GM19328 (cell line): Measurements from ENCODE around the gene MED15.
A peak's percentile ranks its signal among the peaks of the same experiment; 100 is the strongest.
"Not testable (repeated sequence)": the region's sequence is repeated elsewhere in the genome, so short reads cannot be mapped to it uniquely, and the experiment has no call there.

Source experiments
- ATAC-seq: cut with Tn5 transposase; IDR thresholded peaks from one replicate; pipeline ENCODE4 v1.9.1; 2021; ENCODE audit warnings: mild to moderate bottlenecking, moderate library complexity; ENCODE audit not compliant: unreplicated experiment

MED15 gene

GRCh38 chr22:20619045-20619892 lies 111.9 kb downstream of the MED15 start:
- no peak for ATAC-seq

DNA sequence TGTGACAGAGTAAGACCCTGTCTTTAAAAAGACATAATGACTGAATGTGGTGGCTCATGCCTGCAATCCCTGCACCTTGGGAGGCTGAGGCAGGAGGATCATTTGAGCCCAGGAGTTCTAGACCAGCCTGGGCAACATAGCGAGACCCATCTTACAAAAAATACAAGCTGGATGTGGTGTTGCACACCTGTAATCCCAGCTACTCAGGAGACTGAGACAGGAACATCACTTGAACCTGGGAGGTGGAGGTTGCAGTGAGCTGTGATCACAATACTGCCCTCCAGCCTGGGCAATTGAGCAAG lies 112.4 kb downstream of the MED15 start:
- not testable (repeated sequence) for ATAC-seq

GRCh38 chr22:20621162-20621561 lies 113.8 kb downstream of the MED15 start:
- no peak for ATAC-seq

GRCh38 chr22:20622650-20623339 lies 115.4 kb downstream of the MED15 start:
- ATAC-seq = no peak

- peak; percentile 54 for ATAC-seq
These were observed 116.8 kb downstream of the MED15 start for GRCh38 chr22:20624161-20624616.

- no peak for ATAC-seq
These were observed 117.9 kb downstream of the MED15 start for GRCh38 chr22:20625270-20625669.

DNA sequence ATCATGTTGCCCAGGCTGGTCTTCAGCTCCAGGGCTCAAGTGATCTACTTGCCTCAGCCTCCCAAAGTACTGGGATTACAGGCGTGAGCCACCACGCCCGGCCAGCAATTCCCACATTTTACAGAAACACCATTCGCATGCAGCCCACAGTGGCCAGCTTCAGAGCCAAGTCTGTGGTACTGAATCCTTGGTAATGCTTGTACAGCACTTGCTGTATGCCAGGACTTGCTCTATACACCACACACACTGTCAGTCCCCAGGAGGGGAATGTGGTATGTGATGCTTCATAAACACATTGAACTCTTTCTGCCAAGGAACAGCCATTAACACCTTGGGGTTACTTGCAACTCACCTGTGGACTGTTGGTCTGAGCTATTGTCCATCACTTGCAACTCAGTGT lies 119.4 kb downstream of the MED15 start:
- no peak for ATAC-seq

- no peak for ATAC-seq
These were observed 120.0 kb downstream of the MED15 start for GRCh38 chr22:20627432-20627831.

- no peak for ATAC-seq
These were observed 120.9 kb downstream of the MED15 start for GRCh38 chr22:20628081-20628939.

- no peak for ATAC-seq
These were observed 122.0 kb downstream of the MED15 start for GRCh38 chr22:20629401-20629800.

DNA sequence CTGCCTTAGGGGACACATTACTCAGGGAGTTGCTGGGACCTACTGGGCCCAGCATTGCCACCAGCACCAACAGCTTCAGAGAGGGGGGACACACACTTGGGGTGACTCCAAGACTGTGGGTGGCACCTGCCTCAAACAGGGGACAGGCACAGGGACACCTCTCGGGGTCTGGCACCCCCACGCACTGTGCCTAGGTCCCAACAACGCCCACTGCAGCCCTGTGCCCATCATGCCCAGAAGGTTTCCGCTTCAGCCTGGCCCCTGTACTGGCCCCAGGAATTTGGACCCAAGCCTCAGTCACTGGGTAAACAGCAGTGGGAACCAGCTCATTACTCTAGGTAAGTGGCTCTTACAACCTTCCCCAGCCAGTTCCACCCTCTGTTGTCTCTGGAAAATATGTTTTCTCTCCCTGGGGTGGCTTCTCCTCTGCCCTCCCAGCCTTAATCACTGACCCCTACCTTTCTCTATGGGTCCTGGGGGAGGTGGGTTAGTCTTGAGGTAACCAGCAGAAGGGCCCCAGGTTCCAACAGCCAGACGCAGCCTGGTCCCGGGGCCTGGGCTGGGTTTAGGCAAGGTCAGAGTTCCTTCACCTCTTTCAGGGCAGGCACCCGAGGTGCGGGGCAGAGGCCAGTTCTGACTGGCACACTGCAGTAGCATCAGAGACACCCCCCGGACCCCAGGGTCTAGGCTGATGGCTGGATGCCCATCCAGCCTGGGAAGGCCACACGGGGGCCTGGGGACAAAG lies 123.6 kb downstream of the MED15 start:
- no peak for ATAC-seq

DNA sequence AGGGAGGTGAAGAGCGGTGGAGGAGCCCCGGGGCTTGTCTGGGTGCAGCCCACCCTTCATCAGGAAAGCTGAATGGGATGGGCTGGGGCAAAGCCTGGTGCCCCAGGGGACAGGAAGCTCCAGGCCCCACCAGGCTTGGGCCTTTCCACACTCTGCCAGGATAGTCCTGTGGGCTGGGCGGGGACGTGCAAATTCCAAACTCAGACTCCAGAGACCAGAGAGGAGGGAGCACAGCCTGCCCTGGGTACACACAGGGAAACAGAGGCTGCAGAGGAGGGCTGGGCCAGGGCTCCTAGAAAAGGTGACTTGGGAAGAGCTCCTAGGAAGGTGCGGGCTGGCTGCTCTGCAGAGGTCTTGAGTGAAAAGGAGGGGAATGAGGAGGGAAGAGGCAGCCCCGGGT lies 124.7 kb downstream of the MED15 start:
- ATAC-seq = no peak

DNA sequence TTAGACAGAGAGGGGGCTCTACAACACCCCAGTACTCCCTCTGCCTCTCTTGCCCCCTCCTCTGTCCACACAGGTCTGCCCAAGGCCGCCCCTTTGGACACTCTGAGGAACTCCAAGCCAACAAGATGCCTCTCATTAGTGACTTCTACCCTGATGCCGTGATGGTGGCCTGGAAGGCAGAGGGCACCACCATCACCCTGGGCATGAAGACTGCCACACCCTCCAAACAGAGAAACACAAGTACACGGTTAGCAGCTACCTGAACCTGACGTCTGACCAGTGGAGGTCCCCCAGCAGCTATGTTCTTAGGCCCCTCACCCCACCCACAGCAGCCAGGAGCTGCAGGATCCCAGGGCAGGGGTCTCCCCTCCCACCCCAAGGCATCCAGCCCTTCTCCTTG lies 125.1 kb downstream of the MED15 start:
- ATAC-seq = no peak

DNA sequence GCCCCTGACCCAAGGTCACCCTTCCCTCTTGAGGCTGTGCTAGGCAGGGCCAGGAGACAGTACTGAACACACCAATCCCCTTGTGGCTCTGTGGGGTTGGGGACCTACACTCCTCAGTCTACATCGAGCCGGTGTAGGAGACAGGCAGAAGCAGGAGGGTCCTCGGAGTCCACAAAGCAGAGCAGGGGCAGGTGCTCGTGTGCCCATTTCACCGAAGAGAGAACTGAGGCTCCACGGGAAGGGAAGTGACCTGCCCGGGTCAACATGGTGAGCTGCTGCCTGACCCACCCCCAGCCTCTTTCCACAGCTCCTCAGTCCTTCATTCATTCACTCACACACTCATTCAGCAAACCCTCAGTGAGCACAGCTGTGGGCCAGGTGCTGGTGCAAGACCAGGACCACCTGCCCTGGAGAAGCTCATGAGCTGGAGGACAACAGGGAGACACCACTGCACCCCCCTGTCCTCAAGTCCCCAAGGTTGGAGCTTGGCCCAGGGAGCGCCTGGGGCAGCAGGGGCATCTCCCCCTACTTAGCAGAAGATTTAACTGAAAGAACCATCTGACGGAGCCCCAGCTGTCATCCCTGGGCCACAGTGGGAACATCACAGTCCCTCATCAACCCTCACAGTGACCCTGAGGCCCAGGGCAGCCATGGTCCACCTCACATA lies 127.3 kb downstream of the MED15 start:
- no peak for ATAC-seq

DNA sequence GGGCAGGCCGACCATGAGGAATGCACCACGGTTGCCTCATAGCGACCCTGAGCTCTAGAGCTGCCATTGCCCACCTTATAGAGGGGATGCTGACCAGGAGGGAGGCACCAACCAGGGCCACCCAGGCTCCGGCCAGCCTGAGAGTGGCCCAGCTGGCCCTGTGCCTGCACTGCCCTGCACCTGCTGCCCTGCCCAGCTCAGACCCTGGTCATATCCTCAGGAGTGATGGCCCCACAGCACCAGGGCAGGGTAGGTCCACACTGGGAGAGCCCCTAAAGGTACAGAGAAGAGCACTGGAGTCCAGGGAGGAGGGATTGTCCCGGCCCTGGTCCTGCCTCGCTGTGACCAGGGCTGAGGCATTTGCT lies 127.8 kb downstream of the MED15 start:
- ATAC-seq = no peak

- no peak for ATAC-seq
These were observed 128.8 kb downstream of the MED15 start for GRCh38 chr22:20636075-20636812.

DNA sequence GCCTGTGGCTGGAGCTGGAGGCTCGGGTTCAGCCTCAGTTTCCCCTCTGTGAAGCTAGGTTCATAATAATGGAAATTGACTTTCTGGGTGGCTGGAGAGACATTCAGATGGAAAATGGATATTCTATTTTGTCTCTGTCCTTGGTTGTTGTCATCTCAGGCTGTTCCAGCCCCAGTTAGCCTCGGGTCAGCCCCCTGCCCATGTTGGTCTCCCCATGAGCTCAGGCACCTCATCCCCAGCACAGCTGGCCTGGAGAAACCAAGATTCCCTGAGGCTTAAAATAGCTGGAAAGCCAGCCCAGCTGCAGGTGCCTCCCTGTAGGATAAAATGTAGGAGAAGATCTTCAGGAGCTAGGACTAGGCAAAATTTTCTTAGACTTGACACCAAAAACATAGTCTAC lies 129.5 kb downstream of the MED15 start:
- ATAC-seq = no peak
